Stimulated activated naive CD8-positive, alpha-beta T cell treated with anti-CD3 and anti-CD28 coated beads, Interleukin-15, amount 100 ng/mL, for 72 hours (primary cell): ENCODE data around the gene COQ8B.

Experiments used
- ATAC-seq: fragments of 150-1000 bp; cut with Tn5 transposase; 2 replicates; pipeline ENCODE4 v1.10.0; 2021; ENCODE audit warnings: mild to moderate bottlenecking, moderate library complexity
- DNase-seq, 2 donors: peaks; one replicate each; pipeline ENCODE4 v3.0.0; 2021 to 2022
- H3K27ac Mint-ChIP-seq, 2 donors: one replicate each; pipeline ENCODE4 v1.8.0; 2022; ENCODE audit warnings: mild to moderate bottlenecking in 2 of 2, mixed read lengths in 2 of 2, moderate library complexity in 2 of 2
- H3K27me3 Mint-ChIP-seq: one replicate; pipeline ENCODE4 v1.8.0; 2022; ENCODE audit warnings: mixed read lengths
- H3K4me1 Mint-ChIP-seq: one replicate; pipeline ENCODE4 v1.8.0; 2022; ENCODE audit warnings: mild to moderate bottlenecking, mixed read lengths
- H3K4me3 Mint-ChIP-seq, 2 donors: one replicate each; pipeline ENCODE4 v1.8.0; 2022; ENCODE audit warnings: mild to moderate bottlenecking in 2 of 2, mixed read lengths in 2 of 2, moderate library complexity in 1 of 2
- H3K9me3 Mint-ChIP-seq, 2 donors: one replicate each; pipeline ENCODE4 v1.8.0; 2022; ENCODE audit warnings: mixed read lengths in 2 of 2

Gene COQ8B

DNA sequence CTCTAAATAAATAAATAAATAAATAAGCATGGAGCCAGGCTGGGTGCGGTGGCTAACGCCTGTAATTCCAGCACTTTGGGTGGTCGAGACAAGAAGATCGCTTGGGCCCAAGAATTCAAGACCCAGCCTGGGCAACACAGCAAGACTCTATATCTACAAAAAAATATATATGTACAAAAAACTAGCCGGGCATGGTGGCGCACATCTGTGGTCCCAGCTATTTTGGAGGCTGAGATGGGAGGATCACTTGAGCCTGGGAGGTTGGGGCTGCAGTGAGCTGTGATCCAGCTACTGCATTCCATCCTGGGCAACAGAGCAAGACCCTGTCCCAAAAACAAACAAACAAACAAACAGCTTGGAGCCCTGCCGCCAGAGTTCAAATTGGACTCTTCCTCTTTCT, 30.9 kb upstream of the COQ8B start:
- Mint-ChIP-seq H3K27me3 (no peaks in the 10 kb centered on the region), H3K4me3 (no peak overlapping the region), H3K27ac (no peak overlapping the region), H3K9me3 (no peaks in the 10 kb centered on the region), H3K4me1 (peaks cover 29% of the 10 kb centered on the region)
- ATAC-seq: no peak
- DNase-seq: no peak

GRCh38 chr19:40745402-40745780, 28.7 kb upstream of the COQ8B start:
- Mint-ChIP-seq H3K9me3 (no peaks in the 10 kb centered on the region), H3K27me3 (no peaks in the 10 kb centered on the region), H3K27ac (no peak overlapping the region), H3K4me1 (peaks cover 26% of the 10 kb centered on the region), H3K4me3 (no peak overlapping the region)
- ATAC-seq: no peak
- DNase-seq: no peak

- Mint-ChIP-seq H3K27me3 (no peaks in the 10 kb centered on the region), H3K4me1 (peaks cover 24% of the 10 kb centered on the region), H3K9me3 (no peaks in the 10 kb centered on the region), H3K27ac (no peak overlapping the region), H3K4me3 (no peak overlapping the region)
- peak; percentile 66 for ATAC-seq
- DNase-seq: peak in 1 of 2 donors; percentile 48
Observed at GRCh38 chr19:40744554-40745401, 28.1 kb upstream of the COQ8B start.

- DNase-seq (no peak), ATAC-seq (no peak)
- peaks cover 24% of the 10 kb centered on the region for H3K4me1 Mint-ChIP-seq
- no peaks in the 10 kb centered on the region for H3K9me3 Mint-ChIP-seq
- no peak overlapping the region for H3K4me3 Mint-ChIP-seq
- H3K27me3 Mint-ChIP-seq: no peaks in the 10 kb centered on the region
- H3K27ac Mint-ChIP-seq: no peak overlapping the region
Observed at GRCh38 chr19:40743926-40744325, 27.2 kb upstream of the COQ8B start.

- Mint-ChIP-seq H3K4me1 (peaks cover 16% of the 10 kb centered on the region), H3K27me3 (no peaks in the 10 kb centered on the region), H3K27ac (no peak overlapping the region), H3K4me3 (no peak overlapping the region), H3K9me3 (no peaks in the 10 kb centered on the region)
- ATAC-seq (no peak), DNase-seq (no peak)
Observed at GRCh38 chr19:40742886-40743285, 26.2 kb upstream of the COQ8B start.

GRCh38 chr19:40742477-40742876, 25.8 kb upstream of the COQ8B start:
- Mint-ChIP-seq H3K27me3 (no peaks in the 10 kb centered on the region), H3K4me1 (peaks cover 12% of the 10 kb centered on the region), H3K27ac (no peak overlapping the region), H3K4me3 (no peak overlapping the region), H3K9me3 (no peaks in the 10 kb centered on the region)
- ATAC-seq: no peak
- DNase-seq: no peak

DNA sequence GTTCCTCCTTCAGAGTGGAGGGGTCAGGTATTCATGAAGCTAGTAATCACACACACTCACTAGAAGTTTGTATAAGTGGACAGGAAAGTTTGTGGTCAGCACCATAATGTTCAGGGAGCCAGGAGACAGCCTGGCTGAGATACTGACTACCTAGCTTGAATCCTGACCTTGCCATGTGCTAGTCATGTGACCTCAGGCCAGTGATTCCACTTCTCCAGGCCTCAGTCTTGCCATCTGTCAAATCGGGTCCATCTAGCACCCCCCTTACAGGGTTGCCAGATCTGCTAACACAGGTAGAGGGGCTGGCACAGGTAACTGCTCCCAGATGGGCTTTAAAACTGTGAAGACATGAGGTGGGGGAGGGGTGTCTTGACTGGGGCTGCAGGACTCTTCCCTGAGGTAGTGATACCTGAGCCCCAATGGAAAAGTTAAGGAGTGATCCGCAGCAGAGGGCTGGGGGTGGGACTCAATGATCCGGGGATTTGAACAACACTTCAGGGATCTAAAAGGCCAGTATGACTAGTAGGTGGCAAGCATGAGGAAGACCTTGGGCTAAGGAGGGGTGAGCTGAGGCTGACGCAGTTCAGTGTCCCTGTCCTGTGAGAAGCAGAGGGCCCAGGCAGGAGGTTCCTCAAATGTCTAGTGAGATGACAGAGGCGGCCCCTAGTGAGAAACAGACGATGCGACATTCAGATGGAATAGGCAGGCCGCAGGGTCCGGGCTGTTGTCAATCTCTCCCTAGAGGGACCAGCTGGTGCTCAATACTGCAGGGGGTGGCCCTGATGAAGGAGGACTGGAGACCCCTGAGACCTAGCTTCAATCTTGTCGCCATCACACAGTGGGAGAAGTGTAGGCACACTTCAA, 25.1 kb upstream of the COQ8B start:
- Mint-ChIP-seq H3K27ac (peak overlapping the region; percentile 30 to 37), H3K4me1 (peaks cover 12% of the 10 kb centered on the region), H3K27me3 (no peaks in the 10 kb centered on the region), H3K9me3 (no peaks in the 10 kb centered on the region), H3K4me3 (no peak overlapping the region)
- DNase-seq (no peak), ATAC-seq (no peak)

DNA sequence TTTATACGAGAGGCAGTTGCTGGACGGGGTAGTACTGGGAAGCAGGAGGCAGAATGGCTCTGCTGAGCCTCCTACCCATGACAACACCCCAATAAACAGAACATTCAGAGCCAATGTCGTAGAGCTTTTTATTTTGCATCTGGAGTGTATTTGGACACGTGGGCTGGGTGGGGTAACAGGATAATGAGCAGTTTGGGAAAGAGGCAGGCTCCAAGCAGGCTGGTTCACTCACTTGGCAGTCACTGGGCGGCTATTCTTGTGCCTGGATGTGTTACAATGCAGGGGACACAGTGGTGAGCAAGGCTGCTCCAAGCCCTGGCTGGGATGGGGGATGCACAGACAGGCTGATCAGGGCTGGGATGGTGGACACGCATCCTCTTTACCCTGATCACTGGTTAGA, 24.1 kb upstream of the COQ8B start:
- Mint-ChIP-seq H3K4me1 (peaks cover 12% of the 10 kb centered on the region), H3K4me3 (no peak overlapping the region), H3K27me3 (no peaks in the 10 kb centered on the region), H3K9me3 (no peaks in the 10 kb centered on the region), H3K27ac (no peak overlapping the region)
- DNase-seq: no peak
- ATAC-seq: no peak

- Mint-ChIP-seq H3K9me3 (no peaks in the 10 kb centered on the region), H3K27ac (peak overlapping the region in 1 of 2 donors; percentile 80), H3K27me3 (no peaks in the 10 kb centered on the region), H3K4me3 (no peak overlapping the region), H3K4me1 (peaks cover 12% of the 10 kb centered on the region)
- no peak for ATAC-seq
- no peak for DNase-seq
Observed at GRCh38 chr19:40739871-40740703, 23.4 kb upstream of the COQ8B start.

DNA sequence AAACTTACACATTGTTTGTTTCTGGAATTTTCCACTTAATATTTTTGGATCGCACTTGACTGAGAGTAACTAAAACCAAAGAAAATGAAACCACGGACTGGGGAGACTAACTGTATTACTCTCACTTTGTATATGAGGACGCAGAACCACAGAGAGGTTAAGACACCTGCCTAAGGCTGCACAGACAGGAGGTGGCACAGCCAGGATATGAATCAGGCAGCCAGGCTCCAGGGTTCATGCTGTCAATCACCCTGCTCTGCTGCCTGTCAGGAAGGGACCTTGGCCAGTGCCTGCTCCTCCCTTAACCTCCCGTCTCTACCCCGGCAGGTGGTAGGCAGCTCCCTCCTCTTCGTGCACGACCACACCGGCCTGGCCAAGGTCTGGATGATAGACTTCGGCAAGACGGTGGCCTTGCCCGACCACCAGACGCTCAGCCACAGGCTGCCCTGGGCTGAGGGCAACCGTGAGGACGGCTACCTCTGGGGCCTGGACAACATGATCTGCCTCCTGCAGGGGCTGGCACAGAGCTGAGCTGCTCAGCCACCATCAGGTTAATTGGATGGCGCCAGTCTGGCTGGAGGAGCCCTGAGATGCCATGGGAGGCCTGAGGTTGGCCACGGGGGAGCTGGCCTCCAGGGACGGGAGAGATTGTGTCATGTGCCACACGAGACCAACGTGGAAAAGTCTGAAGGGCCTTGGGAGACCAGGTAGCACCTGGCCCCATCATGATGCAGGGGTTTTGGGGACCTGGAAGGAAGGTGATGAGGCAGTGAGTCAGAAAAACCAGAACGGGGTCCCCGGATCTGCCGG, 22.5 kb upstream of the COQ8B start:
- H3K9me3 Mint-ChIP-seq: no peaks in the 10 kb centered on the region
- H3K27me3 Mint-ChIP-seq: no peaks in the 10 kb centered on the region
- peak; percentile 71 for ATAC-seq
- DNase-seq: no peak
- peak overlapping the region in 1 of 2 donors; percentile 34 for H3K27ac Mint-ChIP-seq
- peaks cover 12% of the 10 kb centered on the region for H3K4me1 Mint-ChIP-seq
- no peak overlapping the region for H3K4me3 Mint-ChIP-seq

DNA sequence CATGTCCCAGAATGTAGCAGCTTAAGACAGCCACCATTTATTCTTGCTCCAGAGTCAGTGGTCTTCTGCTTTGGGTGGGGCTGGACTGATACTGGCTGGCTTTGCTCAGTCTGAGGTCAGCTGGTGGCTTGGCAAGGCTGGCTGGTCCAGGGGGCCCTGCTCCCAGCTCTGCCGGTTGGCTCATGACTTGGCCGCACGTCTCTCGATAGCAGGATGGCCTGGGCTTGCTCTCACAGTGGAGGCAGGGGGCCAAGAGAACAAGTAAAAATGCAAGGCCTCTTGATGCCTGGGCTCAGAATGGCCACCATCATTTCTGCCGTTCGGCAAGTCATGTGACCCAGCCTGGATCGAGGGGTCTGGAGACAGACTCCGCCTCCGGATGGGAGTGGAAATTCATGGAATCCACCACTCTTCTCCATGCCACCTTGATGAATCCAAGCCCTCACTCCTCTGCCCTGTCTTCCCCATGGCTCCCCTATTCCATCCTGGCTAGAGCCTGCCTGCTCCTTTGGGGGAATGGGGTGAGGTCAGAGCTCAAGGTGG, 20.5 kb upstream of the COQ8B start:
- DNase-seq (no peak), ATAC-seq (no peak)
- Mint-ChIP-seq H3K4me3 (no peak overlapping the region), H3K9me3 (no peaks in the 10 kb centered on the region), H3K27ac (no peak overlapping the region), H3K27me3 (no peaks in the 10 kb centered on the region), H3K4me1 (peaks cover 12% of the 10 kb centered on the region)

DNA sequence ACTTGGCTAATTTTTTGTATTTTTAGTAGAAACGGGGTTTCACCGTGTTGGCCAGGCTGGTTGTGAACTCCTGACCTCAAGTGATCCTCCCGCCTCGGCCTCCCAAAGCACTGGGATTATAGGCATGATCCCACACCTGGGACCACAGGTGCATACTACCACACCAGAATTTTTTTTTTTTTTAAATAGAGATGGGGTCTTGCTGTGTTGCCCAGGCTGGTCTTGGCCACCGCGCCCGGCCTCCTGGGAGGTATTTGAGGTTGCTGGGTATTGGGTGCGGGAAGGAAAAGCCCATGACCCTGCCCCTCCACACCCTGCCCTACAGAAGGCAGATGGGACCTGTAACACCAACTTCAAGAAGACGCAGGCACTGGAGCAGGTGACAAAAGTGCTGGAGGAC, 20.0 kb upstream of the COQ8B start:
- Mint-ChIP-seq H3K4me3 (no peak overlapping the region), H3K9me3 (no peaks in the 10 kb centered on the region), H3K27ac (no peak overlapping the region), H3K27me3 (no peaks in the 10 kb centered on the region), H3K4me1 (peaks cover 12% of the 10 kb centered on the region)
- no peak for ATAC-seq
- no peak for DNase-seq

DNA sequence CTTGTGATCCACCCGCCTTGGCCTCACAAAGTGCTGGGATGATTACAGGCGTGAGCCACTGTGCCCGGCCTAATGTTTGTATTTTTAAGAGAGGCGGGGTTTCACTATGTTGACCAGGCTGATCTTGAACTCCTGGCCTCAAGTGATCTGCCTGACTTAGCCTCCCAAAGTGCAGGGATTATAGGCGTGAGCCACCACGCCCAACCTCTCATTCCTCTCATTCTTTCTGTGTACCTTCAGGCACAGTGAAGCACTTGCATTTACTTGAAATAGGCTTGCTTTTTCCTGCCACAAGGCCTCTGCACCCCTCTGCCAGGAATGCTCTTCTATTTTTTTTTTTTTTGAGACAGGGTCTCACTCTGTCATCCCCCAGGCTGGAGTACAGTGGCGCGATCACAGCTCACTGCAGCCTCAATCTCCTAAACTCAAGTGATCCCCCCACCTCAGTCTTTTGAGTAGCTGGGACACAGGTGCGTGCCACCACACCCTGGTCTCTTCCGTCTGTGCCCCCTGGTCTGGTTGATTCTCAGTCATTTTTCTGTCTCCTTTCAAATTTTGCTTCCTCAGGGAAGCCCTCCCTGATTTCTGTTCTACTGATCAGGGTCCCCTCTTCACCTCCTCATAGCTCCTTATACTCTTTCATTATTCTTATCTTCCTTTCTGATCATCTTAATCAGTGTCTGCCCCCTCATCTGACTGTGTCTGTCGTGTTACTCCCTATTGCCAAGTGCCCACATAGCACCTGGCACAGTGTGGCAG, 18.5 kb upstream of the COQ8B start:
- Mint-ChIP-seq H3K27me3 (no peaks in the 10 kb centered on the region), H3K27ac (no peak overlapping the region), H3K4me3 (no peak overlapping the region), H3K4me1 (peaks cover 12% of the 10 kb centered on the region), H3K9me3 (no peaks in the 10 kb centered on the region)
- DNase-seq: no peak
- no peak for ATAC-seq

- ATAC-seq (no peak), DNase-seq (no peak)
- H3K4me3 Mint-ChIP-seq: no peak overlapping the region
- no peaks in the 10 kb centered on the region for H3K27me3 Mint-ChIP-seq
- H3K27ac Mint-ChIP-seq: no peak overlapping the region
- H3K4me1 Mint-ChIP-seq: no peaks in the 10 kb centered on the region
- H3K9me3 Mint-ChIP-seq: no peaks in the 10 kb centered on the region
Observed at GRCh38 chr19:40733149-40733548, 16.5 kb upstream of the COQ8B start.
